ES-I3 (cell line): ENCODE results near the gene TM7SF2.

ENCODE experiments used
- H3K36me3 ChIP-seq: 2 replicates; pipeline ENCODE4 v1.6.1; 2013; ENCODE audit warnings: mild to moderate bottlenecking, low read length, control low read depth, moderate library complexity; ENCODE audit not compliant: insufficient read depth
- H3K4me1 ChIP-seq: 2 replicates; pipeline ENCODE4 v1.6.1; 2013; ENCODE audit warnings: mild to moderate bottlenecking, control low read depth, low read length; ENCODE audit not compliant: insufficient read depth
- H3K9ac ChIP-seq: 2 replicates; pipeline ENCODE4 v1.6.1; 2013; ENCODE audit warnings: low read depth, mild to moderate bottlenecking, low read length, moderate library complexity
- H3K9me3 ChIP-seq: 2 replicates; pipeline ENCODE4 v1.6.1; 2013; ENCODE audit warnings: mild to moderate bottlenecking, low read length, moderate library complexity; ENCODE audit not compliant: control insufficient read depth, insufficient read depth

TM7SF2 gene

GRCh38 chr11:65083834-65084597 is 27.7 kb upstream of the TM7SF2 start, which contains the start of the genes CDCA5 and ZFPL1:
TSS of gene CDCA5 (minus strand) at chr11:65084040. CDS start at chr11:65083978, 62 bp downstream.
TSS of gene ZFPL1 (plus strand) at chr11:65084222. CDS start at chr11:65084699, 477 bp downstream.
- peak within 1 kb of the TSS; percentile 70 for H3K9ac ChIP-seq
- H3K4me1 ChIP-seq: 0 out of 2 replicates have a peak, but pooled peaks cover 5% of the 10 kb centered on the region
- H3K36me3 ChIP-seq: 0 out of 2 replicates have a peak, but pooled peaks cover 4% of the 10 kb centered on the region
- H3K9me3 ChIP-seq: no peaks in the 10 kb centered on the region

- H3K9ac ChIP-seq: peak overlapping the region; percentile 70
- H3K36me3 ChIP-seq: no peaks in the 10 kb centered on the region
- H3K4me1 ChIP-seq: 0 out of 2 replicates have a peak, but pooled peaks cover 5% of the 10 kb centered on the region
- no peaks in the 10 kb centered on the region for H3K9me3 ChIP-seq
Measured at GRCh38 chr11:65084598-65085375, 26.9 kb upstream of the TM7SF2 start.

- 0 out of 2 replicates have a peak, but pooled peaks cover 5% of the 10 kb centered on the region for H3K4me1 ChIP-seq
- H3K9ac ChIP-seq: no peak overlapping the region
- H3K36me3 ChIP-seq: no peaks in the 10 kb centered on the region
- no peaks in the 10 kb centered on the region for H3K9me3 ChIP-seq
Measured at GRCh38 chr11:65085446-65085845, 26.2 kb upstream of the TM7SF2 start.

- no peak overlapping the region for H3K9ac ChIP-seq
- 0 out of 2 replicates have a peak, but pooled peaks cover 5% of the 10 kb centered on the region for H3K4me1 ChIP-seq
- no peaks in the 10 kb centered on the region for H3K36me3 ChIP-seq
- no peaks in the 10 kb centered on the region for H3K9me3 ChIP-seq
Measured at GRCh38 chr11:65086809-65087208, 24.9 kb upstream of the TM7SF2 start.

GRCh38 chr11:65087216-65087615 is 24.5 kb upstream of the TM7SF2 start:
- no peak overlapping the region for H3K9ac ChIP-seq
- 0 out of 2 replicates have a peak, but pooled peaks cover 5% of the 10 kb centered on the region for H3K4me1 ChIP-seq
- H3K9me3 ChIP-seq: no peaks in the 10 kb centered on the region
- no peaks in the 10 kb centered on the region for H3K36me3 ChIP-seq

GRCh38 chr11:65087827-65088226 is 23.8 kb upstream of the TM7SF2 start:
- H3K9ac ChIP-seq: no peak overlapping the region
- H3K36me3 ChIP-seq: no peaks in the 10 kb centered on the region
- 0 out of 2 replicates have a peak, but pooled peaks cover 3% of the 10 kb centered on the region for H3K4me1 ChIP-seq
- no peaks in the 10 kb centered on the region for H3K9me3 ChIP-seq

GRCh38 chr11:65089621-65090020 is 22.1 kb upstream of the TM7SF2 start:
- Histone ChIP-seq H3K9ac (no peak overlapping the region), H3K36me3 (no peaks in the 10 kb centered on the region), H3K4me1 (no peaks in the 10 kb centered on the region), H3K9me3 (no peaks in the 10 kb centered on the region)

GRCh38 chr11:65090628-65091027 is 21.0 kb upstream of the TM7SF2 start:
- Histone ChIP-seq H3K36me3 (no peaks in the 10 kb centered on the region), H3K9ac (no peak overlapping the region), H3K4me1 (no peaks in the 10 kb centered on the region)

GRCh38 chr11:65095427-65095826 is 16.2 kb upstream of the TM7SF2 start:
- peak overlapping the region; percentile 24; the same call in 1 of the 2 replicates for H3K9ac ChIP-seq
- 0 out of 2 replicates have a peak, but pooled peaks cover 4% of the 10 kb centered on the region for H3K4me1 ChIP-seq
- no peaks in the 10 kb centered on the region for H3K9me3 ChIP-seq
- H3K36me3 ChIP-seq: no peaks in the 10 kb centered on the region

More at GRCh38 chr11:65090628-65091027, 21.0 kb upstream of the TM7SF2 start:
- no peaks in the 10 kb centered on the region for H3K9me3 ChIP-seq

GRCh38 chr11:65095974-65096806 is 15.5 kb upstream of the TM7SF2 start, which contains the start of gene VPS51:
TSS of gene VPS51 (plus strand) at chr11:65096214. CDS start at chr11:65096251, 37 bp downstream.
- Histone ChIP-seq H3K36me3 (no peaks in the 10 kb centered on the region), H3K9me3 (no peaks in the 10 kb centered on the region), H3K4me1 (0 out of 2 replicates have a peak, but pooled peaks cover 4% of the 10 kb centered on the region), H3K9ac (peak within 1 kb of the TSS; percentile 92)

- peak overlapping the region; percentile 27; the same call in 1 of the 2 replicates for H3K9ac ChIP-seq
- 0 out of 2 replicates have a peak, but pooled peaks cover 4% of the 10 kb centered on the region for H3K4me1 ChIP-seq
- no peaks in the 10 kb centered on the region for H3K36me3 ChIP-seq
- H3K9me3 ChIP-seq: no peaks in the 10 kb centered on the region
Measured at GRCh38 chr11:65096926-65097325, 14.7 kb upstream of the TM7SF2 start.

GRCh38 chr11:65100674-65101350 is 10.9 kb upstream of the TM7SF2 start:
- no peaks in the 10 kb centered on the region for H3K9me3 ChIP-seq
- no peaks in the 10 kb centered on the region for H3K36me3 ChIP-seq
- 0 out of 2 replicates have a peak, but pooled peaks cover 4% of the 10 kb centered on the region for H3K4me1 ChIP-seq
- no peak overlapping the region for H3K9ac ChIP-seq
